C4-2B (cell line): ENCODE results near the gene NRN1.

ENCODE experiments used
- ZFX ChIP-seq: fragments of 450-650 bp; IDR thresholded peaks from 2 replicates; pipeline ENCODE4 v1.6.1; 2017
- TF ChIP-seq, protein P1 (sequence below): fragments of 450-650 bp; conservative IDR thresholded peaks from 2 replicates; pipeline ENCODE4 v1.5.1; 2017; ENCODE audit warnings: mild to moderate bottlenecking

DNA sequence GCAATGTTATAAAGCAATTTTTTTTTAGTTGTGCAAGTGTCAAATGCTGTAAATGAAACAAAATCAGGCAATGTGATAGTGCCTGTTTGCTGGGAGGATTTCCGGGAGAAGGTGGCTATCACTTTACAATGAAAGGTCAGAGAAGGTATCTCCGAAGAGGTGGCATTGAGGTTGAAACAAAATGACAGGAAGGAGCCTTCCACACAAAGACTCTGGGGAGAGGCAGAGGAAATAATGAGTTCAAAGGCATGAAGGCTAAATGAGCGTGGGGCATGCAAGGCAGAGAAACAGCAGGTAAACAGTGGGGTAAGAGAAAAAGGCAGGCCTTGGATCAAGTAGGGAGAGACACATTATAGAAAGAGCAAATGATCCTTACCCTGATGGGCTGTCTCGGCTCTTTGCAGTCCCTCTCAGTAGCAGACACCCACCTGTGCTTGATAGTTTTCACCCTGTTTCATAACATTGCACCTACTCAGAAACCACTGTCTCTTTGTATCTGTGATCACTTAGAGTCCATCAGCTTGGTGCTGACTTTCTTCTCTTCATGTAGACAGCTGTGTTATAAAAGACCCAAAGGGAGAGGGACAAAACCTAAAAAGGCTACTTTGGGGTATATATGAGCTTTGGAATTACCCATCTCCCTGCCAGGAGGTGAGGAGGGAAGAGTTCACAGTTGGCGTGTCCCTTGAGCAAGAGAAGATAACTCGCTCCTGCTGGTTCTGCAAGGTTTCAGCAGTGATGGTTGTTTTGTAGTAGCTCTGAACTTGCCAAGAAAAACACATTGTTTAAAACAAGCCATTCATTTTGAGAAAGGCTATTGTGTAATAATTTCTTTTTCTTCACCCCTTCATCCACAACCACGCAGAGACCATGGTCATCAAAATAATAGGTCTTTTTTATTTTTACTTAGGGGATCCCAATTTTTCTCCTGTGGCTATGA lies 22.3 kb downstream of the NRN1 start:
- TF ChIP-seq, protein P1, sequence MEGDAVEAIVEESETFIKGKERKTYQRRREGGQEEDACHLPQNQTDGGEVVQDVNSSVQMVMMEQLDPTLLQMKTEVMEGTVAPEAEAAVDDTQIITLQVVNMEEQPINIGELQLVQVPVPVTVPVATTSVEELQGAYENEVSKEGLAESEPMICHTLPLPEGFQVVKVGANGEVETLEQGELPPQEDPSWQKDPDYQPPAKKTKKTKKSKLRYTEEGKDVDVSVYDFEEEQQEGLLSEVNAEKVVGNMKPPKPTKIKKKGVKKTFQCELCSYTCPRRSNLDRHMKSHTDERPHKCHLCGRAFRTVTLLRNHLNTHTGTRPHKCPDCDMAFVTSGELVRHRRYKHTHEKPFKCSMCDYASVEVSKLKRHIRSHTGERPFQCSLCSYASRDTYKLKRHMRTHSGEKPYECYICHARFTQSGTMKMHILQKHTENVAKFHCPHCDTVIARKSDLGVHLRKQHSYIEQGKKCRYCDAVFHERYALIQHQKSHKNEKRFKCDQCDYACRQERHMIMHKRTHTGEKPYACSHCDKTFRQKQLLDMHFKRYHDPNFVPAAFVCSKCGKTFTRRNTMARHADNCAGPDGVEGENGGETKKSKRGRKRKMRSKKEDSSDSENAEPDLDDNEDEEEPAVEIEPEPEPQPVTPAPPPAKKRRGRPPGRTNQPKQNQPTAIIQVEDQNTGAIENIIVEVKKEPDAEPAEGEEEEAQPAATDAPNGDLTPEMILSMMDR = no peak
- no peak for TF ChIP-seq ZFX
